Lower leg skin (tissue), 4 donors: Measurements from ENCODE around the gene LEMD1. TPM values are rescaled to one million over a fixed set of nuclear protein-coding genes. Genes with fewer than 3 reads are reported as not detected.

Experiments
- DNase-seq, 2 donors: peaks; one replicate each; pipeline ENCODE4 v3.0.0-alpha.2; 2019; ENCODE audit warnings: low spot score in 2 of 2
- H3K4me3 ChIP-seq: fragments of 200-600 bp; sonication (generic); 2 replicates; pipeline ENCODE4 v1.5.1; 2017; ENCODE audit warnings: mild to moderate bottlenecking, low read depth; ENCODE audit not compliant: poor library complexity, severe bottlenecking
- CTCF ChIP-seq, 3 donors: fragments of 450-650 bp; IDR thresholded peaks; one replicate each; pipeline ENCODE4 v1.5.1; 2016; ENCODE audit warnings: antibody characterized with exemption in 3 of 3, mild to moderate bottlenecking in 3 of 3, moderate library complexity in 2 of 3
- POLR2A ChIP-seq, 2 donors: fragments of 450-650 bp; IDR thresholded peaks; one replicate each; pipeline ENCODE4 v1.6.1; 2016 to 2017; ENCODE audit warnings: antibody characterized with exemption in 2 of 2, mild to moderate bottlenecking in 1 of 2, moderate library complexity in 1 of 2
- WGBS, 2 donors: methylation state at CpG; one replicate each; pipeline ENCODE4 v1.1.5; 2018; 5-methylcytosine and 5-hydroxymethylcytosine counted together
- intact Hi-C: fragments of 100-400 bp; cut with DNase I; formaldehyde crosslinking; loops from one replicate; pipeline ENCODE4 v1.15.0; 2023; ENCODE audit warnings: low total_unique reads
- total RNA-seq, 4 donors: library from RNA; depleted of rRNA; stranded (reverse); fragments of >200 nt; gene quantifications; one replicate each; pipeline ENCODE4 v1.1.0, GENCODE V29; 2016

LEMD1 gene
- total RNA-seq, 4 donors from 2014 or later: not detected

DNA sequence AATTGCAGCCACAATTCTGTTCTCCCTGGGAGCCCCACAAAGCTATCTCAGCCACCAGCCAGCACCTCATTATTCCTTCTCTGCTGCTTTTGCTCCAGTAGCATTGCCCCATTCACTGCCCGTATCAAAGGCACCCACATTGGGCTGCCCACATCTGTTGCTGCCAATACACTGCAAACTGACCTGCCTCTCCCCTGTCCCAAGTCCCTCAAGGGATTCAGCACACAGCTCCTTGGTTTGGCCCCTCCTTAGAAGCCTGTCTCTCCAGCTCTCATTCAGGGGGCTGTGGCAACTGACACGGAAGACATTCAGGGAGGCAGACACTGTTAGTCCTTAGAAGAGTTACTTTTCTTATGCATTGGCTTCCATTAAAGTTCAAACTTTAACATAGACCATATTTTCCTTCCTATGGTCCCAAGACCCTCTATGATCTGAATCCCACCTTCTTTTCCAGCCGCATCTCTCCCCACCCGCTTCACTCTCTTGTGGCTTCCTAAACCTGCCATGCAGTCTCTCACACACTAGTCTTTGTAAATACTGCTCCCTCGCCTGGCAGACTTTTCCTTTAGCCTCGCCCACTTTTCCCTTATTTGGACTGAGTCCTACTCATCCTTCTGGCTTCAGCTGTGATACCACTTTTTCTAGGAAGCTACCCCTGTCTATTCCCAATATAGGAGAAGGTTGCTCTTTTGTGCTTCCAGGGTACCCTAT lies 45.9 kb downstream of the LEMD1 start:
- intact Hi-C loops: no loop called here
- WGBS, 2 donors: 23 to 24% methylated on average over 6 of the region's 6 CpGs
- DNase-seq: peak in 1 of 2 donors; percentile 40
- TF ChIP-seq POLR2A (IDR thresholded peaks at IDR 0.05) (no peak), CTCF (IDR thresholded peaks at IDR 0.05) (no peak)
- H3K4me3 ChIP-seq: no peak overlapping the region

DNA sequence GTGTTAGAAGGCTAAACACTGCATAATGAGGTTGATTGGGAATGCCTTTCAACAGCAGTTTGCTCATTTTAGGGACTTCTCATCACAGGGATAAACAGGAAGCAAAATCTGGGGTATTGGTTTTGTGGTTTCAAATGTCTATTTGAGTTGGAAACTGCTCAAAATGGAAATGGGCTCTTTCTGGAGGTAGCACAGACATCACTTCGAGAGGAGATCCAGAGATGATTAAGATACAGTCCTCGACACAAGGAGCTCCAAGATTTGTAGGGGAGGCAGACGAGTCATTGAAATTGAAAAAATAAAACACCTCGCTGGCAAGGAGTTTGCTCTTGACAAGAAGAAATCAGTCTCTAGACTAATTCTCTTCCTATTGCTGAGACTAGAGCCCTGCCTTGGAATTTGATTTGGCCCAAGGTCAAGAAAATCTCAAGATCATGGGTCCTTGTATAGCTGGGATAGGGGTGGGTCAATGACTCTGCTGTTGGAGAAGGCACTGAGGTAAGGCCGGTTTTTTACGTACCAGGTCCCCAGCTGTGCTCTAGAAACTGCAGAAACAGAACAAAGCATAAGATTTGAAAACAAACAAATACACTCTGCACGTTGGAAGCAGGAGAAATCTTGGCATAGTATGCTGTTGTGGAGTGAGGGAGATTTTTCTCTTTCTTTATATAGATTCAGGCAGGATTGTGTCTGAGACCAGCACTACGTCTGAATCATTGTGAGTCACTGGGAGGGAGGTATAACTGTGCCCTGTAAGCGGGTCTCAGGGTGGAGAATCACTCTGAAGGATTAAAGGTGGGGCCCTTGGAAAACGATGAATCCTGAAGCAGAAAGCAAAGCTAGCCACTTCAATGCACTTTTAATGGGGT lies 47.4 kb downstream of the LEMD1 start:
- H3K4me3 ChIP-seq: no peak overlapping the region
- intact Hi-C loops: no loop called here
- 38 to 47% methylated on average over 10 of the region's 10 CpGs for WGBS, 2 donors
- DNase-seq: peak in 1 of 2 donors; percentile 23
- TF ChIP-seq CTCF (IDR thresholded peaks at IDR 0.05) (no peak), POLR2A (IDR thresholded peaks at IDR 0.05) (no peak)

DNA sequence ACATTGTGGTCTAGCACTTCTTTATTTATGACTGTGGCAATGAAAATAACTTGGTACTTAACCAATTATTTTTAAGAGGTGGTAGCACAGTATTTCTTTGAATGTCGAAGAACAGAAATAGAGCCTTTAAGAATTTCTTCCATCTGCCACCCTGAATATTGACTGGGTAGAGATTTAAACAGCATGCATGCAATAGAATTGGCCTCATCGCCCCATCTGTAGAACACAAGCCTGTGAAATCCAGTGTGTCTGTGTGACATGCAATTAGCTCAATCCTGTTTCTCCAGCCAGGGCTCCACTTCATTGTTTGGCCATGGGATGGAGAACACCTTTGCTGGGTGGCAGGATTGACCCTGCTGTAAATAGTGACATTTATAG lies 48.1 kb downstream of the LEMD1 start:
- 55 to 61% methylated on average over 2 of the region's 2 CpGs for WGBS, 2 donors
- intact Hi-C loops: no loop called here
- no peak for DNase-seq
- H3K4me3 ChIP-seq: no peak overlapping the region
- TF ChIP-seq POLR2A (IDR thresholded peaks at IDR 0.05): no peak
- TF ChIP-seq CTCF (IDR thresholded peaks at IDR 0.05): no peak

DNA sequence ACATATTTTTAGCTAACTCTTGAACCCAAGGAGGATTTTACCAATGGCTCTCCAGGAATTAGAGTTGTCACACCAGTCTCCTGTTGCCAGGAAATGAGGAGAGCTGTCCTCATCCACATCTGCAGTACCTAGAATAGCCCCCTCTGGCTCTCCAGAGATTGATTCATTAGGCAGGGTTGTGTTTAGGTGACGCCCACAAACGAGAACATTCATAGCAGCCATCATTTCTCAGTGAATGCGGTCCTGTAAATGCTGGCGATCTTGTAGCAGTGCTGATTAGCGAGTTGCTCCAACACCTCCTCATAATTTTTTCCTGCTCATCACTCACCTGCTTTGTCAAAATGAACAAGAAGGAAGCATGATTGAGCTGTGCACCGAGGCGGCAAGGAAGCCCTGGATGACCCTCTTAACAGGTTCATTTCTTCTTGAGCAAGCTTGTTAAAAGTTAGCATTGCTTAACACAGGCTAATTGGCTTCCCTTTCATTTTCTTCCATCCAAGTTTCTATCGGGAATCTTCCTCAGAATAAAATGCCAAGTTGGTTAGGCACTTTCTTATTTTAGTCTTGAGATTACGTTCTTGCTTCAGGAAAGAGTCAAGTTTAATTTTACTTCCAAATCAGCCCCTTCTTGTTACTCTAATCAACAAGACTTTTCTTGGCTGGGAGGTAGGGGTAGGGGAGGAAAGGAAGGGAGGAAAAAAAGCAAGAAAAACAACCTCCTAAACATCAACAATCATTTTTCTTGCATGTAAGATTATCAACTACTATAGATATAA lies 48.6 kb downstream of the LEMD1 start:
- DNase-seq: peak in 1 of 2 donors; percentile 39
- H3K4me3 ChIP-seq: no peak overlapping the region
- 21 to 31% methylated on average over 9 of the region's 9 CpGs for WGBS, 2 donors
- TF ChIP-seq POLR2A (IDR thresholded peaks at IDR 0.05) (no peak), CTCF (IDR thresholded peaks at IDR 0.05) (no peak)
- intact Hi-C loops: no loop called here

- H3K4me3 ChIP-seq: no peak overlapping the region
- 69 to 76% methylated on average over 11 of the region's 11 CpGs for WGBS, 2 donors
- no peak for TF ChIP-seq CTCF (IDR thresholded peaks at IDR 0.05)
- no peak for TF ChIP-seq POLR2A (IDR thresholded peaks at IDR 0.05)
- intact Hi-C loops: no loop called here
- DNase-seq: peak in 1 of 2 donors; percentile 48
Observed at GRCh38 chr1:205371871-205372660, 49.8 kb downstream of the LEMD1 start.
